Brain microvascular endothelial cell (primary cell): ENCODE results near the gene THOC7.

Experiments
- DNase-seq: peaks from one replicate; pipeline ENCODE4 v3.0.0-alpha.2; 2020
- H3K27ac ChIP-seq: fragments of 250-450 bp; sonication (Bioruptor Pico); 2 replicates; pipeline ENCODE4 v1.5.1; 2020; ENCODE audit warnings: mild to moderate bottlenecking, moderate library complexity
- H3K27me3 ChIP-seq: fragments of 250-450 bp; sonication (Bioruptor Pico); replicated peaks from 2 replicates; pipeline ENCODE4 v1.5.1; 2020; ENCODE audit warnings: mild to moderate bottlenecking
- H3K36me3 ChIP-seq: fragments of 250-450 bp; sonication (Bioruptor Pico); replicated peaks from 2 replicates; pipeline ENCODE4 v1.5.1; 2020; ENCODE audit warnings: mild to moderate bottlenecking
- H3K4me3 ChIP-seq: 2 replicates; pipeline ENCODE4 v1.5.1; 2011; ENCODE audit warnings: low read depth, mild to moderate bottlenecking, control low read depth, low read length, moderate library complexity
- CTCF ChIP-seq: IDR thresholded peaks from 2 replicates; pipeline ENCODE4 v1.5.1; 2011; ENCODE audit warnings: low read depth, mild to moderate bottlenecking, moderate library complexity, low read length, control low read depth, inconsistent platforms; ENCODE audit errors: missing control alignments
- in situ Hi-C: cut with HindIII; loops from 2 replicates; pipeline ENCODE4 v1.10.0; 2017; ENCODE audit warnings: low sequenced_read_pairs, low pct_ligation_motif_present

The THOC7 gene

GRCh38 chr3:63800097-63800496, 63.5 kb downstream of the THOC7 start:
- Histone ChIP-seq H3K36me3 (no peaks in the 10 kb centered on the region), H3K27me3 (no peaks in the 10 kb centered on the region), H3K4me3 (no peak overlapping the region), H3K27ac (no peak overlapping the region)
- in situ Hi-C loops: loop anchor here (25.0 kb wide), 1 partner anchor 438 kb away; no protein-coding TSS in a partner anchor
- DNase-seq: no peak
- no peak for TF ChIP-seq CTCF

GRCh38 chr3:63798949-63799348, 64.7 kb downstream of the THOC7 start:
- Histone ChIP-seq H3K27ac (no peak overlapping the region), H3K4me3 (no peak overlapping the region), H3K27me3 (no peaks in the 10 kb centered on the region), H3K36me3 (no peaks in the 10 kb centered on the region)
- in situ Hi-C loops: no loop called here
- no peak for DNase-seq
- TF ChIP-seq CTCF: no peak

GRCh38 chr3:63798544-63798943, 65.1 kb downstream of the THOC7 start:
- DNase-seq: no peak
- TF ChIP-seq CTCF: no peak
- in situ Hi-C loops: no loop called here
- Histone ChIP-seq H3K36me3 (no peaks in the 10 kb centered on the region), H3K27ac (no peak overlapping the region), H3K4me3 (no peak overlapping the region), H3K27me3 (no peaks in the 10 kb centered on the region)

GRCh38 chr3:63795438-63795837, 68.2 kb downstream of the THOC7 start:
- no peak for TF ChIP-seq CTCF
- Histone ChIP-seq H3K27ac (no peak overlapping the region), H3K4me3 (no peak overlapping the region), H3K27me3 (no peaks in the 10 kb centered on the region), H3K36me3 (no peaks in the 10 kb centered on the region)
- in situ Hi-C loops: no loop called here
- no peak for DNase-seq

GRCh38 chr3:63791974-63792373, 71.6 kb downstream of the THOC7 start:
- no peaks in the 10 kb centered on the region for H3K27me3 ChIP-seq
- DNase-seq: peak; percentile 11
- no peak overlapping the region for H3K4me3 ChIP-seq
- TF ChIP-seq CTCF: peak; percentile 44
- no peak overlapping the region for H3K27ac ChIP-seq
- in situ Hi-C loops: no loop called here
- no peaks in the 10 kb centered on the region for H3K36me3 ChIP-seq
